Stimulated activated naive CD8-positive, alpha-beta T cell treated with anti-CD3 and anti-CD28 coated beads, Interleukin-15, Interleukin-2, amounts not matched to agents 100 U/mL and 50 U/mL, for 24 hours (primary cell): ENCODE results near the gene HCN2.
"Not testable (repeated sequence)": the region's sequence is repeated elsewhere in the genome, so short reads cannot be mapped to it uniquely, and the experiment has no call there.

Experiments
- ATAC-seq: fragments of 150-1000 bp; cut with Tn5 transposase; one replicate; pipeline ENCODE4 v1.10.0; 2021
- DNase-seq: peaks from one replicate; pipeline ENCODE4 v3.0.0; 2021

Gene HCN2

DNA sequence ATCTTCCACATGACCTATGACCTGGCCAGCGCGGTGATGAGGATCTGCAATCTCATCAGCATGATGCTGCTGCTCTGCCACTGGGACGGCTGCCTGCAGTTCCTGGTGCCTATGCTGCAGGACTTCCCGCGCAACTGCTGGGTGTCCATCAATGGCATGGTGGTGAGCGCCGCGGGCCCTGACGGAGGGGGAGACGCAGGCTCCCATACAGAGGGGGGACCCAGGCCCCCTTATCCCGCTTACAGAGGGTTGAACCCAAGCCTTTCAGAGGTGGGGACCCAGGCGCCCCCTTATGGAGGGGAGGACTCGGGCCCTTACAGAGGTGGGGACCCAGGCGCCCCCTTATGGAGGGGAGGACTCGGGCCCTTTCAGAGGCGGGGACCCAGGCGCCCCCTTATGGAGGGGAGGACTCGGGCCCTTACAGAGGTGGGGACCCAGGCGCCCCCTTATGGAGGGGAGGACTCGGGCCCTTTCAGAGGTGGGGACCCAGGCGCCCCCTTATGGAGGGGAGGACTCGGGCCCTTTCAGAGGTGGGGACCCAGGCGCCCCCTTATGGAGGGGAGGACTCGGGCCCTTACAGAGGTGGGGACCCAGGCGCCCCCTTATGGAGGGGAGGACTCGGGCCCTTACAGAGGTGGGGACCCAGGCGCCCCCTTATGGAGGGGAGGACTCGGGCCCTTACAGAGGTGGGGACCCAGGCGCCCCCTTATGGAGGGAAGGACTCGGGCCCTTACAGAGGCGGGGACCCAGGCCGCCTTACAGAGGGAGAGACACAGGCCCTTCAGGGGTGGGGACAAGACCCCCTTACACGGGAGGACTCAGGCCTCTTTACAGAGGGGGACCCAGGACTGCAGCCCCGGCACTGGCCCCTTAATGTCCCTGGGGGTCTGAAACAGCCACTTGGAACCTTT lies 15.6 kb downstream of the HCN2 start:
- not testable (repeated sequence) for ATAC-seq
- peak; percentile 46 for DNase-seq

DNA sequence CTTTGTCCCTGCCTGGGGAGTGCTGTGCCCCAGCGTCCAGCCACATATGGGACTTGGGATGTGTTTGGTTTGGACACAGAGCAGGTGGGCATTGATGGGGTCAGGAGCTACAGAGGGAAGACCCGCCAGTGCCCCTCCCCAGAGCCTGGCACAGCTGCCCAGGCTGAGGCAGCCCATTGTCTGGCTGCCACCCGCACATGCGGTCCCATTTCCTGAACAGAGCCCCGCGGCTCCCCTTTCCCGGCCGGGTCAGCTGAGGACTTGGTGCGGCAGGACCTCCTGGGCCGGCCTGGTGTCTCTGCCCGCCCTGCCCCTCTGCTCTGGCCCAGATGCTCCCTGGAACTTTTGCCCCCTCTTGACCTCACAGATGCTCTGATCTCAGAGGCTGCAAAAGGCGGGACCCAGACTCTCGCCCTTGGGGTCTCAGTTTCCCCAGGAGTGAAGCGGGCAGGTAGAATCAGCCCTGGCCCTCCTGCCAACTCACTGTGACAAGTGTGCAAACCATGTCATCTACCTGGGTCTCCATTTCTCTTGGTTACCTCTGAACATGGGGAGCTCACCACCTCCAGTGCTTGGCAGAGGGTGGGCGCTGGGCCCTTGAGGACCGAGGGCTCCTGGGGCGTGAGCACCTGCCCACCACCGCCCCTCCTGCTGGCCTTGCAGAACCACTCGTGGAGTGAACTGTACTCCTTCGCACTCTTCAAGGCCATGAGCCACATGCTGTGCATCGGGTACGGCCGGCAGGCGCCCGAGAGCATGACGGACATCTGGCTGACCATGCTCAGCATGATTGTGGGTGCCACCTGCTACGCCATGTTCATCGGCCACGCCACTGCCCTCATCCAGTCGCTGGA lies 17.8 kb downstream of the HCN2 start:
- no peak for ATAC-seq
- DNase-seq: no peak

DNA sequence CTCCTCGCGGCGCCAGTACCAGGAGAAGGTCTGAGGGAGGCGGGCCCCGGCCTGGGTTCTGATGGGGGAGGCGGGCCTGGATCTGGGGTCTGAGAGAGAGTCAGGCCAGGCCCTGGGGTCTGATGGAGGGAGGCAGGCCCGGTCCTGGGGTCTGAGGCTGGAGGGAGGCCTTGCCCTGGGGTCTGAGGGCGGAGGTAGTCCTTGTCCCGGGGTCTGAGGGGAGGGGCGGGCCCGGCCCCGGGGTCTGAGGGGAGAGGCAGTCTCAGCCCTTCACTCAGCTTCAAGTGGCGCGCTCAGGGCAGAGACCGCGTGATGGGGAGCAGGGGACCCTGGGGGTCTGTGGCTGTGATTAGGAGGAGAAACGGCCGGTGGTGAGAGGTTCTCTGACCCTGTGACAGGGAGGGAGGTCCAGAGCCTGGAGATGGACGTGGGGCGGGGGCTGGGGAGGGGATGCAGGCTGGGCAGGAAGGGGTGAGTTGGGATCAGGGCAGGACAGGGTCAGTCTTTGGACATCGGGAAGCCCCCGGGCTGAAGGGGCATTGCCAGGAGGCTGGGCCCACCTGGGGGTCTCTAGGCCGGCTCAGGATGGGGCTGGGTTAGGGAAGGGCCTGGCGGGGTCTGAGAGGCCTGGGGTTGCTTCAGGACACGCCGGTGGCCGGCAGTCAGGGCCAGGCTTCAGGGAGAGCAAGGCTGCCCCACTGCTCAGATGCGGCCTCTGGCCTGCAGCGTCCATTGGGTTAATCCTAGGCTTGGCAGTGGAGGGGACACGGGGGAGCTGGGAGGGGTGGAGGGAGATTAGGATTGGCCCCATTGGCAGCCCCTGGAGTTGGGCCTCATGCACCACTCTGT lies 18.7 kb downstream of the HCN2 start:
- DNase-seq (no peak), ATAC-seq (no peak)

DNA sequence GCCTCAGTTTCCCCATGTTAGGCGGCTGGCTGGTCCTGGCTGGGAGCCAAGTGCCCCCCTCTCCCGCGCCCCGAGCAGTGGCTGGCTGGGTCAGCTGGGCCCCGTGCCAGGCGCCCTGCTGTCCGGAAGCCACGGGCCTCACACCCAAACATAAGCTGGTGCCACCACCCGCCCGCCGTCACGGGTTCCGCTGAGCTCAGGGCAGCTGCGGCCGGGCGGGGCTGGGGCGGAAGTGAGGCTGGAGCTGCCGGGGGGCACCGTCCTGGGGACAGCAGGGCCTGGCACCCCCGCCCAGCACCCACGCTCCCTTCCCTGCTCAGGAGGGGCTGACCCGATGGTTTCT lies 19.3 kb downstream of the HCN2 start:
- ATAC-seq (no peak), DNase-seq (no peak)

DNA sequence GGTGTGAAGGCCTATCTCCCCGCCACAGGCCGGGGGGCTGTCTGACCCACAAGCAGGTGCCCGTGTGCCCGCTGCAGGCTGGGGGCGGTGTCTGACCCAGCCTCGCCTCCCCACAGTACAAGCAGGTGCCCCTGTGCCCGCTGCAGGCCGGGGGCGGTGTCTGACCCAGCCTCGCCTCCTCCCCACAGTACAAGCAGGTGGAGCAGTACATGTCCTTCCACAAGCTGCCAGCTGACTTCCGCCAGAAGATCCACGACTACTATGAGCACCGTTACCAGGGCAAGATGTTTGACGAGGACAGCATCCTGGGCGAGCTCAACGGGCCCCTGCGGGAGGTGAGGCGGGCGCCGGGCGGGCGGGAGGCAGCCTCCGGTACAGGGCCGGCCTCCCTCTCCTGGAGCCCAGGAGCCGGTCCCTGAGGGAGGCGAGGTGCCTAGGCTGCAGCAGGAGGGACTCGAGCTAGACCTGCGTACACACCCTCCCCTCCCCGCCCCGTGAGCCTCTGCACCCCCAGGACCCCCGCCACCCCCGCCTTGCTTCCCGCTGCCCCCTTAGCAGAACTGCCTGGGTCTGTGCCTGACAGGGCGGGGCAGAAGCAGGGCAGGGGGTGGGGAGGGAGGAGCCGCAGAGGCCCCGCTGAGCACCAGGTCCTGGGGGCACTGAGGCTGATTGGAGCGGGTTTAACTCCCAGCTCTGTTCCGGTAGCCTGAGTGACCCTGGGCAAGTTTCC lies 20.6 kb downstream of the HCN2 start:
- peak; percentile 21 for ATAC-seq

DNA sequence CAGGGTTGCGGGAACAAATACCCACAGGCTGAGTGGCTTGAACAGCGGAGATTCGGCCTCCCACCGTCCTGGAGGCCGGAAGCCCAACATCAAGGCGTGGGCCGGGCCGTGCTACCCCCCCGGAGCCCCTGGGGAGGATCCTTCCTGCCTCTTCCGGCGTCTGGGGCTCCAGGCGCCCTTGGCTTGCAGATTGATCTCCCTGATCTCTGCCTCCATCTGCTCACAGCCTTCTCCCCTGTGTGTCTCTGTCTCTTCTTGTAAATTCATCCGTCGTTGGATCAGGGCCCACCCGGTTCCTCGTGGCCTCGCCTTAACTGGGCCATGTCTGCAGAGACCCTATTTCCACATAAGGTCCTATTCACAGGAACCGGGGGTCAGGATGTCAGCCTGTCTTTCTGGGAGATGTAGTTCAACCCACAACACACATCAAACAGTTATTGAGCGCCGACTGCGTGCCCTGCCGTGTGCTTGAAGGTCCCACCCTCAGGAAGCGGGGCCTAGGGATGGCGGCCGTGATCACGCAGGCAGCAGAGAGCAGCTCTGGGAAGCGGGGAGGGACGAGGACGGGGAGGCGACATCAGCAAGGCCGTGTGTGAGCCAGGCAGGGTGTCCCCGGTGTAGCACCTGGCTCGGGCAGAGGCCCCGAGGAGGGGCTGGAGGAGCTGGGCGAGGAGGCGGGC lies 21.3 kb downstream of the HCN2 start:
- DNase-seq (peak; percentile 68), ATAC-seq (peak; percentile 37)

More for the DNA sequence above, 20.6 kb downstream of the HCN2 start:
- peak; percentile 35 for DNase-seq

DNA sequence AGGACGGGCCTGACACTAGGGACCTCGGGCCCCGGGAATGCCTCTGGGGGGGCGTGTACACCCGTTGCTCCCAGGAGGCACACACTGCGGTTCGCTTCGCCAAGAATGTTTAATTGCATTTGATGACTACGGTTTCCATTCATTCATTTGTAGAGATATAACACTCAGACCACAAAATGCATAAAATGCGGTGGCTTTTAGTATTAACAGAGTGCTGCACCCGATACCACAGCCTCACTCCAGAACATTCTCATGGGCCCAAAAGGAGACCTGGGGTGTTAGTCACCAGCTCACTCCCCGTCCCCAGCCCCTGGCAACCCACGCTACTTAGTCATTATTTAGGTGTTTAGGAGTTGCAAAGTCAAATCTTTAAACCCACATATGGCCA lies 21.8 kb downstream of the HCN2 start:
- ATAC-seq (peak; percentile 80), DNase-seq (peak; percentile 71)

DNA sequence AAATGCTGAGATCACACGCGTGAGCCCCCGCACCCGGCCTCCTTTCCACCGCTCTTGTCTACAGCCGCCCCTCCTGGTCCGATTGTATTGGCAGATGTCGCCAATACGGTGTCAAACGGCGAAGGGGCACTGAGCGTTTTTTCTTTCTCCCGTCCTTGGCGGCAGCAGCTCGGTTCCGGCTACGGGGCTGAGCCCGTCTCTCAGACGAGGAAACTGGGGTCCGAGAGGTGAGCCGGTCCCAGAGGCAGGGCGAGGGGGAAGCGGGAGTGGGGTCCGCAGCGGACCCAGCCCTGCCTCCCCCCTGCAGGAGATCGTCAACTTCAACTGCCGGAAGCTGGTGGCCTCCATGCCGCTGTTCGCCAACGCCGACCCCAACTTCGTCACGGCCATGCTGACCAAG lies 23.3 kb downstream of the HCN2 start:
- DNase-seq (no peak), ATAC-seq (no peak)

DNA sequence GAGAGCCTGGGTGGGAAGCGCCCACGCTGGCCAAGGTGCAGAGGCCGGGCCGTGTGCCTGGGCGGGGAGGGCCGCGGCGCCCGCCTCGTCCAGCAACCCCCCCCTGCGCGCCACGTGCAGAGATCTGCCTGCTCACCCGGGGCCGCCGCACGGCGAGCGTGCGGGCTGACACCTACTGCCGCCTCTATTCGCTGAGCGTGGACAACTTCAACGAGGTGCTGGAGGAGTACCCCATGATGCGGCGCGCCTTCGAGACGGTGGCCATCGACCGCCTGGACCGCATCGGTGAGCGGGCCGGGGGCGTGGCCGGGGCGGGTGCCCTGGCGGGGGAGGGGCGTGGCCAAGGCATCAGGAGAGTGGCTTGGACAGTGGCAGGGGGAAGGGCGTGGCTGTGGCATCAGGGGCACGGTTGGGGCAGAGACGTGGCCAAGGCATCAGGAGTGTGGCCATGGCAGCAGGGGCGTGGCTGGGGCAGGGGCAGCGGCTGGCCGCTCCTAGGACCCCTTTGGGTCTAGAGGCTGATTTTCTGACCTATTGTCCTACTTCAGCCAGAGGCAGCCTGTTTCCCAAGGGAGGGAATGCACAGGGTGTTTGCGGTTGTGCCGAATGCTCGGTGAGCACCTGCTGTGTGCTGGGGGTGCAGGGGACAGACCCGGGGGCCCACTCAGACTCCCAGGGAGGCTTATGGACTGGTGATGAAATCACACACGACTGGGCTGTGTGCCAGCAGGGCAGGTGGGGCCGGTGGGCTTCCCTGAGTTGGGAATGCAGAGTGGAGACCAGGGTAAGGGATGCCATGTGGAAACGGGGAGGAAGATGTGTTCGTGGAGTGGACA lies 24.3 kb downstream of the HCN2 start:
- ATAC-seq (no peak), DNase-seq (no peak)

DNA sequence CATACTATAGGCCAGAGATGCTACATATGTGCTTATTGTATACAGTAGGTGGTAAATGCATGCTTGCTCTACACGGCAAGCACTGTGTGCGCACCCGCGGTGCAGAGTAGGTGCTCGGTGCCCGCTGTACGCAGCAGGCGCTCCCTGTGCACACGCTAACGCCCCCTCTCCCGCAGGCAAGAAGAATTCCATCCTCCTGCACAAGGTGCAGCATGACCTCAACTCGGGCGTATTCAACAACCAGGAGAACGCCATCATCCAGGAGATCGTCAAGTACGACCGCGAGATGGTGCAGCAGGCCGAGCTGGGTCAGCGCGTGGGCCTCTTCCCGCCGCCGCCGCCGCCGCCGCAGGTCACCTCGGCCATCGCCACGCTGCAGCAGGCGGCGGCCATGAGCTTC lies 25.9 kb downstream of the HCN2 start:
- ATAC-seq (no peak), DNase-seq (no peak)

DNA sequence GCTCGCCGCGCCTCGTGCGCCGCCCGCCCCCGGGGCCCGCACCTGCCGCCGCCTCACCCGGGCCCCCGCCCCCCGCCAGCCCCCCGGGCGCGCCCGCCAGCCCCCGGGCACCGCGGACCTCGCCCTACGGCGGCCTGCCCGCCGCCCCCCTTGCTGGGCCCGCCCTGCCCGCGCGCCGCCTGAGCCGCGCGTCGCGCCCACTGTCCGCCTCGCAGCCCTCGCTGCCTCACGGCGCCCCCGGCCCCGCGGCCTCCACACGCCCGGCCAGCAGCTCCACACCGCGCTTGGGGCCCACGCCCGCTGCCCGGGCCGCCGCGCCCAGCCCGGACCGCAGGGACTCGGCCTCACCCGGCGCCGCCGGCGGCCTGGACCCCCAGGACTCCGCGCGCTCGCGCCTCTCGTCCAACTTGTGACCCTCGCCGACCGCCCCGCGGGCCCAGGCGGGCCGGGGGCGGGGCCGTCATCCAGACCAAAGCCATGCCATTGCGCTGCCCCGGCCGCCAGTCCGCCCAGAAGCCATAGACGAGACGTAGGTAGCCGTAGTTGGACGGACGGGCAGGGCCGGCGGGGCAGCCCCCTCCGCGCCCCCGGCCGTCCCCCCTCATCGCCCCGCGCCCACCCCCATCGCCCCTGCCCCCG lies 26.5 kb downstream of the HCN2 start:
- no peak for ATAC-seq

DNA sequence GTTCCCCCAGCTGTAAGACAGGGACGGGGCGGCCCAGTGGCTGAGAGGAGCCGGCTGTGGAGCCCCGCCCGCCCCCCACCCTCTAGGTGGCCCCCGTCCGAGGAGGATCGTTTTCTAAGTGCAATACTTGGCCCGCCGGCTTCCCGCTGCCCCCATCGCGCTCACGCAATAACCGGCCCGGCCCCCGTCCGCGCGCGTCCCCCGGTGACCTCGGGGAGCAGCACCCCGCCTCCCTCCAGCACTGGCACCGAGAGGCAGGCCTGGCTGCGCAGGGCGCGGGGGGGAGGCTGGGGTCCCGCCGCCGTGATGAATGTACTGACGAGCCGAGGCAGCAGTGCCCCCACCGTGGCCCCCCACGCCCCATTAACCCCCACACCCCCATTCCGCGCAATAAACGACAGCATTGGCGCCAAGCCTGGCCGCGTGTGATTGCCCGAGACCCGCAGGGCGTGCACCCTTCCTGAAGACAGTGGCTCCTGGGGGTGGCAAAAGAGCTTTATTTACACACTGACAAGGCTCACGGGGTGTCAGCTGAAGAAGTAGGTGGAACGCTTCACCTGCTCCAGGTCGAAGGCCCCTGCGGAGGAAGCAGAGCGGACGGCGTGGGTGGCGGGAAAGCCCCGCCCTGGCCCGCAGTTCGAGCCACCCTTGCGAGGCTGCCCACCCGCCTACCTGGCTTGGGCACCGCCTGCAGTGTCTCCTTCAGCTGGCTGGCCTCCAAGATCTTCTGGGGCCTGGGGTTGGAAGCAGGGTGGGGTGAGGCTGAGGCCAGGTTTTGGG lies 27.3 kb downstream of the HCN2 start:
- ATAC-seq: no peak
- no peak for DNase-seq

More for the DNA sequence above, 26.5 kb downstream of the HCN2 start:
- DNase-seq: no peak

DNA sequence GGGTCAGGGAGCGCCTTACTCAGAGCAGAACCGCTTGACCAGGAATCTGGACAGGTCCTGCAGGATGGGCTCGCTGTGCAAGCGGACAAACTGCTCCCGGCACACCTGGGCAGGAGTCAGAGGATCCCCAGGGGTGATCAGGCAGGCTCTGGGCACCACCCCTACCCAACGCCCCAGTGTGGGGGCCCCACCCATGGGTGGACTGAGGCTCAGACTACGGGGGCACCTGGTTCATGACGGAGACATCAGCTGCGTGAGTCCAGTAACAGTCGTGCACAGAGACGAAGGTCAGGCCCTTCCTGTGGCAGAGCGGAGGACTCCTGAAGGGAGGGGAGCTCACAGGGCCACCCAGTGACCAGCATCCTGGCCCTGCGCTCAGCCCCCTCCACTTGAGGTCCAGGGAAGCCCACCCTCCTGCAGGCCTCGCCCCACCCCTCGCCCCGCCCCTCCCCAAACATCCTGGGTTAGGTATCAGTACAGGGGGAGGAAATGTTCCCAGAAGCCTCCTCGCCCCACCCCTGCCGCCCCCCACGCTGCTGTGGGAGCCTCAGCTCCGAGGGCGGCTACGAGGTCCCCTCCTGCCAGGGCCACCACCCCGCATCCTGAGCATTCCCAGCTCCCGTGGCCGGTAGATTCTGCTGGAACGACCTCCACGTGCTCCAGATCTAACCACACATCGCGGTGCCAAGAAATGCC lies 28.0 kb downstream of the HCN2 start:
- no peak for DNase-seq
- ATAC-seq: no peak

DNA sequence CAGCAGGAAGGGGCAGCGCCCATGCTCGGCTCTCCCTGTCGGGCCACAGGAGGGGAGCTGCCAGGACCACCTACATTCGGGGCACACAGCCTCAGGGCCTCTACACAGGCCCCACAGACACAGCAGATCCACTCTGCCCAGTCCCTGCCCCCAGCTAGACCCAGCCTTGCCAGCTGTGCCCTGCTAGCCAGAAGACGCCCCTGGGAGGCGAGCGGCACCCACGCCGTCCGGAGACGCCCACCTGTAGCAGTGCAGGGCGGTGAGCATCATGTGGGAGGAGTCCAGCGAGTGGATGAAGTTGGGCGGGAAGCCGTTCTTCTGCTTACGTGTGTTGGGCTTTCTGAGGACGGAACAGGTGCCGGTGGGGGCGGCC lies 28.6 kb downstream of the HCN2 start:
- ATAC-seq (no peak), DNase-seq (no peak)

DNA sequence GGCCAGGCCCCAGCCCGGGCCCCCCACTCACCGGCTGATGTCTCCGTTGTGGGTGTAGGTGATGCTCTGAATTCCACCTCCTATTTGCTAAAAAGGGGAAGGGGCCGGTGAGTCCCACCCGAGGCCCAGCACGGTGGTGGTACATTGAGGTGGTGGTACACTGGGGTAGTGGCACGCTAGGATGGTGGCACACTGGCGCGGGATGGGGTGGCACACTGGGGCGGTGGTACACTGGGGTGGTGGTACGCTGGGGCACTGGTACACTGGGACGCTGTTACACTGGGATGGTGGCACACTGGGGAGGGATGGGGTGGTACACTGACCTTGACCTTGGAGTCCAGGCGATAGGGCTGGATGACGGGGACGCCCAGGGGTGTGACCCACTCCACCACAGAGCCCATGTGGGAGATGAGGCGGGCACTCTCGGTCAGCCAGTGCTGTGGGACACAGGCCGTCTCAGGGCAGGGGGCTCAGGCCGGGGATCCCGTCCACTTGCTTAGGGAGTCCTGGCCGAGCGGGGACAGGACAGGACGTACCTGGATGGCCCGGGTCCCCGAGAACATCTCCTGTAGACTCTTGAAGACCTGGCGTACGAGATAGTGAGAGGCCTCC lies 29.1 kb downstream of the HCN2 start:
- ATAC-seq: no peak
- DNase-seq: no peak

DNA sequence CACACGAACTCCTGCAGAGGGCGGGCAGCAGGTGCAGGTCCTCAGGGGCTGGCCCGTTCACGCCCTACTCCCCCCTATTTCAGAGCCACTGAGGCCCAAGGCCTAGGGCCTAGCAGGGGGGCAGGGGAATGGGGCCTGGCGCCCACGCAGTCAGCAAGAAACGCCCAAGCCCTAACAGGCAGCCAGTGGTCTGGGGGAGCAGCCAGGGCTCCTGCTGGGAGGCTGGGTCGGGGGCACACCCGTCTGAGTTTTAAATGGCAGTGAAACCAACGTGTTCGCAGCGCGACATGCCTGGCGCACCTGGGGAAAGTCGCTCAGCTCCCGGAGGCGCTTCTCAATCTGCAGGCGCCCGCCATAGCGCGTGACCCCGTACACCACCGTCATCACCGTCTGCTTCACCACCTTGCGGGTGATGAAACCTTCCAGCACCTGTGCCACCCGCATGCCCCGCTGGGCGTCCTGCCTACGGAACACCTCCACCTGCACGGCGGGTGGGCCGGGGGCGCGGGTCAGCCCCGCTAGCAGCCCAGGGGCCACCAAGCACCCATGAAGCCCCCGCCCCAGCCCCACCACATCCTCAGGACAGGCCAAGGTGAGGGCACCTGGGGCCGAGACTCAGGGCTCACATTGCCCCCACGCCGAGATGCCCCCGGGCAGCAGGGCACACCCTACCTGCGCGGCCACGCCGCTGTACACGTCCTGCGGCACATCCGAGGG lies 29.8 kb downstream of the HCN2 start:
- no peak for ATAC-seq
- DNase-seq: no peak
